Body of pancreas (tissue), 4 donors: ENCODE data around the gene ILRUN.

Experiments used
- CTCF ChIP-seq, 7 experiments: fragments of 450-650 bp in 4 of 7; fragments of 200-600 bp in 3 of 7; sonication (generic) in 3 of 7; IDR thresholded peaks; one replicate each; pipeline ENCODE4 v1.5.1; 2016 to 2019; ENCODE audit warnings: antibody characterized with exemption in 7 of 7
- POLR2A ChIP-seq, 3 donors: fragments of 450-650 bp; IDR thresholded peaks; one replicate each; pipeline ENCODE4 v1.6.1; 2016; ENCODE audit warnings: antibody characterized with exemption in 3 of 3, mild to moderate bottlenecking in 2 of 3

- TF ChIP-seq CTCF (IDR thresholded peaks at IDR 0.05) (no peak), POLR2A (IDR thresholded peaks at IDR 0.05) (no peak)
These were observed 47.2 kb upstream of the ILRUN start for GRCh38 chr6:34743625-34744293.
